ENCODE measurements around the gene RPL36AL. TPM values are rescaled to one million over a fixed set of nuclear protein-coding genes. Genes with fewer than 3 reads are reported as not detected.

Gene RPL36AL
- total and polyA plus RNA-seq, 2 of the 4 experiments (the other 2 are of a cell fraction): 129 to 313 TPM

DNA sequence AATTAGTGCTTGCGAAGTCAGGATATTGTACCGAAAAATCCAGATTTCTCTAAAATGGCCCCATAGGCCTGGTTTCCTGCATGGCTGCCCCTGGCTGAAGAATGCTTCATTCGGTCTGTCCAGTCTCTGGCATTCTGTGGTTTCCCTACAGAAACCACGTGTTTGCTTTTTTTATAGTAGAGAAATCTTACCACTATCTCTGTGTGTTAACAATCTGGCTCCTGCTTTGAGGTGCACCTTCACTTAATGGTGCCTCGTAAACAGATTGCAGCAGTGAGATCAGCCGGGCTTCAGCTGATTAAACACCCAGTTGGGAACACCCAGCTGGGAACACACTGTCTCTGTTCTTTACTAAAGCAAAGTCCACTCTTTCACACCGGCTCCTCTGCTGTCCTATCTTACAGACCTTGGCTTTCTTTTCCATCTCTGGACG is 21.3 kb upstream of the RPL36AL start:
- Histone ChIP-seq H4K8ac (ENCODE audit: low read depth in 2 of 2, low read length in 2 of 2) (no peak overlapping the region), H4K5ac (ENCODE audit: low read depth, low read length) (no peak overlapping the region), H2AFZ (replicated peaks; ENCODE audit: low read length, poor library complexity) (no peak overlapping the region), H3K4me3 (ENCODE audit: insufficient read depth, low read depth, low read length) (no peak overlapping the region), H3K14ac (replicated peaks; ENCODE audit: low read depth, low read length) (no peak overlapping the region), H3K27me3 (ENCODE audit: control insufficient read depth, insufficient read depth, low read length) (no peaks in the 10 kb centered on the region), H3K56ac (ENCODE audit: extremely low read depth, insufficient read depth, low read length) (no peak overlapping the region), H2BK20ac (ENCODE audit: low read depth, low read length) (no peak overlapping the region), H2BK15ac (ENCODE audit: low read depth, low read length) (no peak overlapping the region), H2BK120ac (ENCODE audit: low read depth, low read length) (no peak overlapping the region), H3K9ac (ENCODE audit: low read depth, low read length) (no peak overlapping the region), H2BK5ac (ENCODE audit: low read depth, low read length, poor library complexity, severe bottlenecking) (no peak overlapping the region), H4K91ac (ENCODE audit: insufficient read depth, low read depth, low read length) (no peak overlapping the region), H3K9me1 (ENCODE audit: insufficient read depth, low read length) (peaks cover 7% of the 10 kb centered on the region), H2AK9ac (replicated peaks; ENCODE audit: low read depth, low read length, poor library complexity) (no peak overlapping the region), H3K4me2 (ENCODE audit: low read depth, low read length) (no peak overlapping the region; the same call in 1 of the 2 replicates), H4K20me1 (ENCODE audit: insufficient read depth, low read length) (peaks cover 17% of the 10 kb centered on the region), H3K23ac (ENCODE audit: low read depth, low read length) (no peak overlapping the region), H3K4me1 (ENCODE audit: control insufficient read depth, insufficient read depth, low read length) (peaks cover 2% of the 10 kb centered on the region; the same call in 1 of the 2 replicates), H3K9me3 (ENCODE audit: control insufficient read depth, insufficient read depth, low read length) (no peaks in the 10 kb centered on the region), H3K18ac (ENCODE audit: low read depth, low read length) (no peak overlapping the region), H3K36me3 (ENCODE audit: control insufficient read depth, insufficient read depth, low read length) (peaks cover 11% of the 10 kb centered on the region), H3K27ac (ENCODE audit: insufficient read depth, low read length) (no peak overlapping the region), H3K79me1 (ENCODE audit: low read depth in 1 of 2, low read length in 2 of 2) (peaks cover 39 to 59% of the 10 kb centered on the region in 2 experiments), H2AK5ac (ENCODE audit: low read depth, low read length) (no peak overlapping the region), H3K4ac (ENCODE audit: low read depth, low read length) (no peak overlapping the region)
- 80% methylated on average over 4 of the region's 8 CpGs; no CpG with 5 or more reads in 1 of the 2 experiments for WGBS, 2 experiments (ENCODE audit: extremely low coverage in 2 of 2, insufficient read length in 1 of 2)
- in situ Hi-C loops (cut with MboI; ENCODE audit: low sequenced_read_pairs) (no loop called here), intact Hi-C loops (cut with micrococcal nuclease) (no loop called here), dilution Hi-C loops (cut with HindIII; ENCODE audit: low sequenced_read_pairs, unreplicated experiment) (no loop called here)
- BruUV-seq (replicated peaks): no TSS peak
- ChIA-PET CTCF (interaction anchor here (0.6 kb wide), 1 partner anchor 13 kb away, joined by 5 read pairs; no protein-coding TSS in a partner anchor), POLR2A (ENCODE audit: unreplicated experiment) (no interaction called here)
- DNase-seq: peak; percentile 48
- ATAC-seq (ENCODE audit: low read depth): peak; percentile 82
- no peak for TF ChIP-seq NFE2L2 (IDR thresholded peaks at IDR 0.05; ENCODE audit: low read depth, low read length)
